ENCODE data around the gene ANAPC5.

ANAPC5 gene

GRCh38 chr12:121267822-121268221 is 84.4 kb downstream of the ANAPC5 start:
- H3K36me3 ChIP-seq (ENCODE audit: low read length) = no peaks in the 10 kb centered on the region; the same call in 1 of the 2 replicates
- H2AFZ ChIP-seq (ENCODE audit: low read depth, low read length, severe bottlenecking) = no peak overlapping the region

GRCh38 chr12:121264951-121265515 is 87.2 kb downstream of the ANAPC5 start:
- TF ChIP-seq EZH2phosphoT487 (conservative IDR thresholded peaks at IDR 0.05; ENCODE audit: low read length) = no peak
- Histone ChIP-seq H3K36me3 (ENCODE audit: low read length) (no peaks in the 10 kb centered on the region; the same call in 1 of the 2 replicates), H4K20me1 (ENCODE audit: low read depth, low read length) (no peaks in the 10 kb centered on the region), H2AFZ (ENCODE audit: low read depth, low read length, severe bottlenecking) (no peak overlapping the region), H3K79me2 (ENCODE audit: insufficient read depth, low read length) (no peaks in the 10 kb centered on the region), H3K27me3 (ENCODE audit: low read length) (no peaks in the 10 kb centered on the region), H3K4me2 (ENCODE audit: low read depth, low read length, poor library complexity, severe bottlenecking) (no peak overlapping the region), H3K9ac (ENCODE audit: low read length) (no peak overlapping the region), H3K4me3 (ENCODE audit: insufficient read depth, low read length, poor library complexity, severe bottlenecking) (no peak overlapping the region), H3K9me2 (replicated peaks; ENCODE audit: insufficient read depth, low read length) (no peaks in the 10 kb centered on the region), H3K9me3 (ENCODE audit: insufficient read depth, low read length) (no peaks in the 10 kb centered on the region), H3F3A (ENCODE audit: insufficient read depth) (no peaks in the 10 kb centered on the region), H3K27ac (ENCODE audit: low read depth, low read length) (no peak overlapping the region)

More at GRCh38 chr12:121267822-121268221, 84.4 kb downstream of the ANAPC5 start:
- Histone ChIP-seq H3F3A (ENCODE audit: insufficient read depth) (no peaks in the 10 kb centered on the region), H4K20me1 (ENCODE audit: low read depth, low read length) (no peaks in the 10 kb centered on the region), H3K4me3 (ENCODE audit: insufficient read depth, low read length, poor library complexity, severe bottlenecking) (no peak overlapping the region), H3K9ac (ENCODE audit: low read length) (no peak overlapping the region), H3K27ac (ENCODE audit: low read depth, low read length) (no peak overlapping the region), H3K4me2 (ENCODE audit: low read depth, low read length, poor library complexity, severe bottlenecking) (no peak overlapping the region), H3K9me2 (replicated peaks; ENCODE audit: insufficient read depth, low read length) (no peaks in the 10 kb centered on the region), H3K9me3 (ENCODE audit: insufficient read depth, low read length) (no peaks in the 10 kb centered on the region), H3K79me2 (ENCODE audit: insufficient read depth, low read length) (no peaks in the 10 kb centered on the region), H3K27me3 (ENCODE audit: low read length) (no peaks in the 10 kb centered on the region)
- TF ChIP-seq EZH2phosphoT487 (conservative IDR thresholded peaks at IDR 0.05; ENCODE audit: low read length) (no peak), CTCF (IDR thresholded peaks at IDR 0.05; ENCODE audit: insufficient read depth, low read length, poor library complexity, severe bottlenecking) (no peak)

- H3K36me3 ChIP-seq (ENCODE audit: low read length) = no peaks in the 10 kb centered on the region; the same call in 1 of the 2 replicates
- no peaks in the 10 kb centered on the region for H4K20me1 ChIP-seq (ENCODE audit: low read depth, low read length)
- H3K4me2 ChIP-seq (ENCODE audit: low read depth, low read length, poor library complexity, severe bottlenecking) = no peak overlapping the region
- H3K4me3 ChIP-seq (ENCODE audit: insufficient read depth, low read length, poor library complexity, severe bottlenecking) = no peak overlapping the region
- H3F3A ChIP-seq (ENCODE audit: insufficient read depth) = no peaks in the 10 kb centered on the region
- no peak overlapping the region for H3K9ac ChIP-seq (ENCODE audit: low read length)
- no peaks in the 10 kb centered on the region for H3K79me2 ChIP-seq (ENCODE audit: insufficient read depth, low read length)
- H3K27me3 ChIP-seq (ENCODE audit: low read length) = no peaks in the 10 kb centered on the region
- no peak overlapping the region for H3K27ac ChIP-seq (ENCODE audit: low read depth, low read length)
- no peak for TF ChIP-seq EZH2phosphoT487 (conservative IDR thresholded peaks at IDR 0.05; ENCODE audit: low read length)
- TF ChIP-seq CTCF (IDR thresholded peaks at IDR 0.05; ENCODE audit: insufficient read depth, low read length, poor library complexity, severe bottlenecking) = no peak
- H3K9me2 ChIP-seq (replicated peaks; ENCODE audit: insufficient read depth, low read length) = no peaks in the 10 kb centered on the region
- no peaks in the 10 kb centered on the region for H3K9me3 ChIP-seq (ENCODE audit: insufficient read depth, low read length)
- no peak overlapping the region for H2AFZ ChIP-seq (ENCODE audit: low read depth, low read length, severe bottlenecking)
These were observed 88.1 kb downstream of the ANAPC5 start for GRCh38 chr12:121264135-121264534.

GRCh38 chr12:121263206-121263935 is 88.8 kb downstream of the ANAPC5 start:
- Histone ChIP-seq H3K27me3 (ENCODE audit: low read length) (no peaks in the 10 kb centered on the region), H3K9me3 (ENCODE audit: insufficient read depth, low read length) (no peaks in the 10 kb centered on the region), H3K9ac (ENCODE audit: low read length) (no peak overlapping the region), H4K20me1 (ENCODE audit: low read depth, low read length) (no peaks in the 10 kb centered on the region), H3K4me3 (ENCODE audit: insufficient read depth, low read length, poor library complexity, severe bottlenecking) (no peak overlapping the region), H3F3A (ENCODE audit: insufficient read depth) (no peaks in the 10 kb centered on the region), H3K27ac (ENCODE audit: low read depth, low read length) (no peak overlapping the region), H2AFZ (ENCODE audit: low read depth, low read length, severe bottlenecking) (no peak overlapping the region), H3K9me2 (replicated peaks; ENCODE audit: insufficient read depth, low read length) (no peaks in the 10 kb centered on the region), H3K79me2 (ENCODE audit: insufficient read depth, low read length) (no peaks in the 10 kb centered on the region), H3K4me2 (ENCODE audit: low read depth, low read length, poor library complexity, severe bottlenecking) (no peak overlapping the region), H3K36me3 (ENCODE audit: low read length) (no peaks in the 10 kb centered on the region; the same call in 1 of the 2 replicates)
- no peak for TF ChIP-seq EZH2phosphoT487 (conservative IDR thresholded peaks at IDR 0.05; ENCODE audit: low read length)
- no peak for TF ChIP-seq CTCF (IDR thresholded peaks at IDR 0.05; ENCODE audit: insufficient read depth, low read length, poor library complexity, severe bottlenecking)

Measured in SU-DHL-6 (cell line).